ENCODE measurements around the gene VPREB1.
"Not testable (repeated sequence)": the region's sequence is repeated elsewhere in the genome, so short reads cannot be mapped to it uniquely, and the experiment has no call there.

The VPREB1 gene

DNA sequence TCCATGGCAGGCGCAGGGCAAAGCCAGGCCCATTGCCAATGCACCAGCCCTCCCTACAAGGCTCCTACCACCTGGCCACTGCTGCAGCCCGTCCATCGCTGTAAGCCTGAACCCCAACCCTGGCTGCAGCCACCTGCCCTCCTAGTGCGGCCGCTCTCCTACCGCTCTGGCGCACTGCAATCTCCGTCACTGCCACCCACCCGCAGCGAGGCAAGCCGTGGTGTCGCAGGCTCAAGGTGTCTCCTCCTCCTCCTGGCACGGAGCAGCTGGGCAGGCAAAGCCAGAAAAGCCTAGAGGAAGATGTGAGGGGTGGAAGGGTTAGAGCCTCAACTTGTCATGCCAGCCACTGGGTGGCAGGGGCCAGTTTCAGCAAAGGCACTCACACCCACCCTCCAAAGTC lies 50.1 kb downstream of the VPREB1 start:
- not testable (repeated sequence) for H3K4me3 Mint-ChIP-seq, H3K9me3 Mint-ChIP-seq, ATAC-seq, H3K27ac Mint-ChIP-seq, H3K27me3 Mint-ChIP-seq
- Mint-ChIP-seq H3K4me1 (peaks cover 36% of the 10 kb centered on the region), H3K36me3 (peaks cover 30% of the 10 kb centered on the region)

Measured in stimulated activated memory B cell treated with anti-CD40 and anti-IgM and Interleukin-4, amounts not matched to agents 10 μg/mL and 1 μg/mL and 100 μg/mL, for 72 hours (primary cell).